Hypothalamus (tissue), 51 donors: ENCODE measurements around the gene ACRV1.
"Not testable (repeated sequence)": the region's sequence is repeated elsewhere in the genome, so short reads cannot be mapped to it uniquely, and the experiment has no call there.

Experiments used
- DNase-seq, 51 donors: peaks; one replicate each; lab custom pipeline; 2025; lab: John Stamatoyannopoulos, UW

ACRV1 gene, protein sequence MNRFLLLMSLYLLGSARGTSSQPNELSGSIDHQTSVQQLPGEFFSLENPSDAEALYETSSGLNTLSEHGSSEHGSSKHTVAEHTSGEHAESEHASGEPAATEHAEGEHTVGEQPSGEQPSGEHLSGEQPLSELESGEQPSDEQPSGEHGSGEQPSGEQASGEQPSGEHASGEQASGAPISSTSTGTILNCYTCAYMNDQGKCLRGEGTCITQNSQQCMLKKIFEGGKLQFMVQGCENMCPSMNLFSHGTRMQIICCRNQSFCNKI

DNA sequence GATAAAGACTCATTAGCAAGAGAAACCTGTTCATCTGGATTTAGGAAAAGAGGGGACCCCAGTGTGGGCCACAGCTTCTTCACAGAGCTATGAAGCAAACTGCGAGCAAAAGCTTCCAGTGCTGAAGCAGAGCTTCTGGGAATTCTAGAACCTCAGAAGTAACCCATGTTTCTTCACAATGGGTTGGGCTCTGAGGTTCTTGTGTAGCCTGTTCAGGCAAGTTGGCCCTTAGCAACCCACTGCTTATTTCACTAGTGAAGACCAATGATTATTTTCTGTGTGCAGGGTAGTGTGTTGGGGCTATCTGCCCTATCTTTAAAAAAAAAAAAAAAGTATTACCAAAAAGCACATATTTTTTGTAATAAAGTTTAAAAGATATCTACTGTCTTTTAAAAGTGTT is at the start of gene ACRV1:
ACRV1 (minus strand) TSS at position 101 of the 400 bp plus-strand sequence; CDS start at position 34, 67 bp downstream.
- DNase-seq, result no peak

DNA sequence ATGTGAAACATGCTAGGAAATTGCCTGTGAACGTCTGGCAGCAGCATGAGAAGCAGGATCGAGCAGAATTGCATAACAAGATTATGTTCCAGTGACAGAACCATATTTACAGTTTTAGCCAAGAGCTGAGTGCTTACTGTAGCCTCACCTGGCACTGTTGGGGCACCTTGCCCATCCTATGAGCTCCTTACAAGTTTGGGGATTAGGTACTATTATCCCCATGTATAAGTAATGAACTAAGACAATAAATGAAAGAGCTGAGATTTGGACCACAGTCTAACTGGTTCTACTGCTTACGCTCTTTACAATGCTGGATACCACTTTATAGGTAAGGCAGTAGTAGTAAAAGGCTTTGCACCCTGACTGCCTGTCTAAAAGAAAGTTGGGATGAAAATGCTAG is 48.3 kb upstream of the ACRV1 start:
- no peak for DNase-seq

DNA sequence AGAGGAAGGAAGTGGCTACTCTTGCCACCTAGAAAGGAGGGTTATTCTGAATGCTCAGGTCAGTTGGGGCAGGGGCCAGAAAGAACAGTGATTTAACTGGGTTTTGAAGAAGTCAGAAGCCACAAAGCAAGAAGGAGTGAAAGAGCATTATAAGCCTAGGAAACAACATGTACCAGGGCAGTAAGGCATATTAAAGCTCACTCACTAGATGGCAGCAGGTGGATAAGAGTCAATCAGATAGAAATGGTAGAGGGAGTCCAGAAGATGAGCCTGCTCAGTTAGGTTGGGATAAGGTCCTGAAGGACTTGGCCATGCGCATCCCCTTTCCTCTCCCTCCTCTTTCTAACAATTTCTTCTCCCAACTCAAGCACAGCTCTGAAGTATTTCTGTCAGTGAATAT is 43.5 kb upstream of the ACRV1 start:
- no peak for DNase-seq

GRCh38 chr11:125720781-125721180 is 40.1 kb upstream of the ACRV1 start:
- DNase-seq, result no peak

DNA sequence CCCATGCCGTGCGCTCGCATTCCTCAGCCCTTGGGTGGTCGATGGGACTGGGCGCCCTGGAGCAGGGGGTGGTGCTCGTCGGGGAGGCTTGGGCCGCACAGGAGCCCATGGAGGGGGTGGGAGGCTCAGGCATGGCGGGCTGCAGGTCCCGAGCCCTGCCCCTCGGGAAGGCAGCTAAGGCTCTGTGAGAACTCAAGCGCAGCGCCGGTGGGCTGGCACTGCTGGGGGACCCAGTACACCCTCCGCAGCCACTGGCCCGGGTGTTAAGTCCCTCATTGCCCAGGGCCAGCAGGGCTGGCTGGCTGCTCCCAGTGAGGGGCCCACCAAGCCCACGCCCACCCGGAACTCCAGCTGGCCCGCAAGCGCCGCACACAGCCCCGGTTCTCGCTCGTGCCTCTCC is 24.0 kb upstream of the ACRV1 start:
- not testable (repeated sequence) for DNase-seq

DNA sequence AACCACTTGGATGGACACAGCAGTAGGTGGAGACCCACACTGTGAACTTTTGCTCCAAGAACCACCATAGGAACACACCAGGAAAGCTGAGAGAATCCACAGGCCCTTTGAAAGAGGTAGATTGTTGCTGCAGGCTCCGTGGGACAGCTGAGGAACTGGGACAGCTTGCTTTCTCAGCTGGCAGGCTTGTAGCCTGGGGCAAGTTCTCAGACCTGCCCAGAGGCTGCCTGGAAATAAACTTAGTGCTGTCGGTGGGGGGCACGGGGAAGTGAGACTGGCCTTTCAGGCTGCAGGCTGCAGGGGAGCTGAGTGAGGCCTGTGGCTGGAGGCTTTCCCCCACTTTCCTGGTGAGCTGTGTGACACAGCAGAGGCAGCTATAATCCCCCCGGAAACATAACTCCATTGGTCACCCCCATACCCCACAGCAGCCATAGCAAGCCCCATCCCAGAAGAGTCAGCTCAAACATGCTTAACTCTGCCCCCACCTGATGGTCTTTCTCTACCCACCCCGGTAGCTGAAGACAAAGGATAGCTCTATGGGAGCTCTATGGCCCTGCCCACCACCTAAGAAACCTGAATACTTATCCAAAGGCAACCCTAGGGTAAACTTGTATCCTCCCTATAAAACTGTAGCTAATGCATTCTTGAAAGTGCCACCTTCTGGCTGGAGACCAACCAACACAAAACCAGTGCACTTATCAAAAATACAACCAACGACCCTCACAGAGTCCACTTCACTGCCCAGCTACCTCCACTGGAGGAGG is 21.4 kb upstream of the ACRV1 start:
- no peak for DNase-seq

DNA sequence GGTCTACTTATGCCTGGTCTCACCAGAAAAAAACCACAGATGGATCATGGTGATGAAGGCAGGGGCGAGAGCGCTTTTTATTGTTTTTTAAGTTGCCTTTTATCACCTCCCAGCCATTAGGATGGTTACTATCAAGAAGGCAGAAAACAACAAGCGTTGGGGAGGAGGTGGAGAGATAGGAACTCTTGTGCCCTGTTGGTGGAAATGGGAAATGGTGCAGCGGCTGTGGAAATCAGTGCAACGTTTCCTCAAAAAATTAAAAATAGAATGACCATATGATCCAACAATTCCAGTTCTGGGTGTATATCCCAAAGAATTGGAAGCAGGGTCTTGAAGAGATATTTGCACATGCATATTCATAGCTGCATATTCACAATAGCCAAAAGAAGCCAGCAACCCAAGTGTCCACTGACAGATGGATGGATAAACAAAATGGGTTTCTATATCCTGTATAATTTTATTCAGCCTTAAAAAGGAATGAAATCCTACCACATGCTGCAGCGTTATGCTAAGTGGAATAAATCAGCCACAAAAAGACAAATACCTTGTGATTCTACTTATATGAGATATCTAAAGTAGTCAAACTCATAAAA is 20.5 kb upstream of the ACRV1 start:
- DNase-seq, result no peak

- DNase-seq, result no peak
Observed at GRCh38 chr11:125694951-125695350, 14.3 kb upstream of the ACRV1 start.

DNA sequence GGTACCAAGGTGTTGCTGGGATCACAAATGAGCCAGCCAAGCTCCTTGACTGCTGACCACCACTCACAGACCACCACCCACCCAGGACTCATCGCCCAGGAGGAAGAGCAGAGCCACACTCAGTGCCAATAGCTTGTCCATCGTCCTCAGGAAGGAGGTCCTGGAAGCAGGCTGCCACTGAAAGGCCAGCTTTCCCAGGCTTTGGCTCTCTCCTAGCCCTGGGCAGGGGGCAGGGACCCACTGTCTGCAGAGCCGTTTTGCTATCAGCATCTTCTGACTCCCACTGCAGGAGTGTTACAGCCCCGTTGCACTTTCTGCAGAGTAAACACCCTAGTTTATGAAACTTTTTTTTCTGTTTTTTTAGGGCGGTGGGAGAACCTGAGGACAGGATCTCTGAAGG is 12.2 kb upstream of the ACRV1 start:
- DNase-seq, result no peak

DNA sequence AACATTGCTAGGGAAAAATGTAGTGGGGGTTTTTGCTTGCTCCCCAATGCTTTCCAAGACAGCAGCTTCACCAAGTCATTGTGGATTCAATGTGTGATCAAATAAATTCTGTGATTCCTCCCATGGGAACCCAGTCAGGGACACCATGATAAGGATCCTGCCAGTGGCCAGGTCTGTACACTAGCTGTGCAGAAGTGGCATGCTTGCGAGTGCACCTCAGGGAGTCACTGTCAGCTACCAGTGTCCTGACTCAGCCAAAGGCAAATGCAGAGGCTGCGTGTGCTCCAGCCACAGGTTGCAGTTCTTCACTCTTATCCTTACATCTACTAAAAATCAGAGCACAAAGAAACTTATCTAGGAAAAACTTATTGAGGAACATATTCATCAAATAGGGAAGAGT is 9.4 kb upstream of the ACRV1 start:
- DNase-seq, result no peak

DNA sequence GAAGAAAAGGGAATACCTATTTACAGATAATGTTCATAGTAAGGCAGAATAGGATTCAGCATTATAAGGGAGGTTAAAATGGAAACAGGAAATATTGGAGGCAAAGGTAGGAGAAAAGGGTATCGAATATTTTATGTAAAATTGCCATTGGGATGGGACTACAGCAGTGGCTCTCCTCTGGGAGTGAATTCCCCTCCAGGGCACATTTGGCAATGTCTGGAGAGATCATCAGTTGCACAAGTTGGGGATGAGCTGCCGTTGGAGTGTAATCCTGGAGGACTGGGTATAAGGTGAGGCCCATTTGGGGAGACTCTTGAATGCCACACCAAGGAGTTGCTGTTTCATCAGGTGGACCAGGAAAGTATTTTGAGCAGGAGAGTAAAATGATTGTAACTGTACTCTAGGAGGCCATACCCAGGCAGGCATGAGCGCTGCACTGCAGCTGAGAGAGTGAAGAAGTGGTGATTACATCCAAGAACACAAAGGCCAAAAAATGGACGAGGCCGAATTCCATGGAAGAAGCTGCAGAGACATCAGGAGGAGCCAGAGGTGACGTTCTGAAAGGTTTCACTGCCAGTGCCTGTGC is 8.7 kb upstream of the ACRV1 start:
- DNase-seq, result no peak

DNA sequence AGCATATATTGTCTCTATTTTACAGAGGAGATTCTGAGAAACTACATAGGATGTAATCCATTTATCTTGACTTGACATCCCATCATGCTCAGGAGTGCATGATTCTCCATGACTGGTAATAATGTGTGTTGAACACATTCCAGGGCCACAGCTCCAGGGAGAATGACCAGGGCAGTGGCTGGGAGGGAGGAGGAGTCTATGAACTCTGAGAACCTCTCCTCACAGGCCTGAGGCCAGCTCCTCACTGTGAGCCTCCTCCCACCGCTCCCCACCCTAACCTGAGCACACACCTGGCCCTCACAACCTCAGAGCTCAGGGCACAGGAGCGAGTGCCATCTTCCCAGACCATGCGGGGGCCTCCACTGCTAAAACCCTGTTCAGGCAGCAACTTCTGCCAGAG is 8.0 kb upstream of the ACRV1 start:
- DNase-seq, result no peak

DNA sequence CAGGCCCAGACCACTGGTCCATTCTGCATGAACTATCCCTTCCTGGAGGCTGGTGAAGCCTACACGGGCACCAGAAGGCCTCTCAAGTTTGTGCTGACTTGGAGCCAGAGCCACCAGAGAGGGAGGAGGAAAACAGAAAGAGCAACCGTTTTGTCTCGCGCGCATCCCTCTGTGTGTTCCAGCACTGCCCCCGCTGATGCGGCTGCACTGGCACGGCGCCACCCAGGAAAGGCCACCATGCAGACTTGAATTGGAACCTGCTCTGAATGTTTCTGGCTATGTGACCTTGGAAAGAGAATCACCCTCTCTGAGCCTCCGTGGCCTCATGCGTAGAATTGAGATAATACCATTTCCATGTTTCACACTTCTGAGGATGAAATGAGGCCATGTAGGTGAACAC is 7.4 kb upstream of the ACRV1 start:
- no peak for DNase-seq

DNA sequence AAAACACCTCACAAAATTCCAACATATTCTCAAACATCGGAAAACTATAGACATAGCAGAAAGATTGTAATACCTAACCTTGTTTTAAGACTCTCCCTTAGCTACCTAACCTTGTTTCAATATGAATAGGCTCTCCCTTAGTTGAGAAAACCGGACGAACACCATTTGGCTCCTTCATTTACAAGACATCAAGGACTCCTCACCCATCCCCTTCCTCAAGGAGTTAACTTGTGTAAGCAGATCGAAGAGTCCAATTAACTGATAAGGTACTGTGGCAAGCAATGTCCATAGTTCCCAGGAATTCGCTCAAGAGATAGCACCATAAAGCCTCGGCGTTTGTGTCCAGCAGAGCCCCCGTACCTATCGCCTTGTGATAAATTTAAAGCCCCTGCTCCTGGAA is 4.6 kb upstream of the ACRV1 start:
- DNase-seq, result no peak

GRCh38 chr11:125679837-125680236 is 810 bp downstream of the ACRV1 start:
- no peak for DNase-seq

- DNase-seq, result no peak
Observed at GRCh38 chr11:125679397-125679796, 1.2 kb downstream of the ACRV1 start.

DNA sequence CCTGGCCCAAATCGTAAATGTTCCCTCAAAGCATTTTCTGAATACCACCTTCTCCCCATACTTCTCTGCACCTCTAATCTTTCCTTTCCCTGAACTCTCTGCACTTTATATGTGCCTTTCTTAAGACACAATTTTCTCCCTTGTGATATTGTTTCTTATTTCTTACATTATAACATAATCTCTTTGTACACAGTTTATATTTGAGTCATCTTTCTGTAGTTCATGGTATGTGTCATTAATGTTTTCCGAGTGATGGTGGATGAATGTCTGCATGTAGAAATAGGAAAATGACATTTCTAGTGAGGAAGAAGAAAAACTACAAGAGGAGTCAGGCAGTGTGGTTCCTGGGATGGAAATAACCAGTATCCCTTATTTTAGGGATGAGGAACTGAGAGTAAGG is 5.5 kb downstream of the ACRV1 start:
- DNase-seq, result no peak

- DNase-seq, result no peak
Observed at GRCh38 chr11:125674210-125674609, 6.4 kb downstream of the ACRV1 start.

DNA sequence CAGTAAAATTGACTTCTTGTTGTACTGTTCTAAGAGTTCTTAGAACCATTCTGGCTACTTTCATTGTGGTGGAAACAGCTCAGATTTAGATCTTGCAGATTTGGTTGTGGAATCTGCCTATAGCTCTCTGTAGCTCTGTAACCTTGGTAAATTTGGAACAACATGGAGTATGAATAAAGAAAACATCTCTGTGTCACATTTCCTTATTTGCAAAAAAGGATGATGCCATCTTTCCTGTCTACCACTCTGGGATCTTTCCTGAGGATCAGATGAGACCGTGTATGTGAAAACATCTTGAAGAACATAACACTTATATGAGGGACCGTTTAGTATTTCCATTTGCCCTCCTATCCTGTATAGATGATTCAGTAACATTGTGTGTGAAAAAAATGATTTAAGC is 9.1 kb downstream of the ACRV1 start:
- DNase-seq, result no peak

DNA sequence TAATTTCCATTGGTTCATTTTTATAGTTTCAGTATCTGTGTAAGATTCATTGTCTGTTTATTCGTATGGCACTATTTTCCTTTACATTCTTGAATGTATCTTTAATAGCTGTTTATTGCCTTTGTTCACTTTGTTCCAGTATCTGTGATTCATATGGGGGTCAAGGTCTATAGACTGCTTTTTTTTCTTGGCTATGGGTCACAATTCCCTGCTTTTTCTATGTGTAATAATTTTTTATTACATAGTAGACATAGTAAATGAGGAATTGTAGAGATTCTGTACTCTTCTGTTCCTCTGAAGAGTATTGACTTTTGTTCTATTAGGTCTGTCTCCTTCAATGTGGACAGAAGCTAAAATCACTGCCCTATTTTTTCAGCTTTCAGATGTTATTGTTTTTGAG is 10.5 kb downstream of the ACRV1 start:
- no peak for DNase-seq

- no peak for DNase-seq
Observed at GRCh38 chr11:125667151-125667550, 13.5 kb downstream of the ACRV1 start.

- DNase-seq, result no peak
Observed at GRCh38 chr11:125663910-125664309, 16.7 kb downstream of the ACRV1 start.
